Esophagus squamous epithelium (tissue), 4 donors: ENCODE data around the gene GP9.

Experiments used
- CTCF ChIP-seq, 6 experiments: fragments of 450-650 bp in 4 of 6; fragments of 200-600 bp in 2 of 6; sonication (generic) in 2 of 6; IDR thresholded peaks; one replicate each; pipeline ENCODE4 v1.5.1; 2016 to 2019; ENCODE audit warnings: antibody characterized with exemption in 6 of 6, mild to moderate bottlenecking in 4 of 6, moderate library complexity in 4 of 6
- POLR2A ChIP-seq, 4 donors: fragments of 450-650 bp; IDR thresholded peaks; one replicate each; pipeline ENCODE4 v1.6.1; 2017; ENCODE audit warnings: antibody characterized with exemption in 4 of 4, mild to moderate bottlenecking in 4 of 4, moderate library complexity in 3 of 4

GRCh38 chr3:129019266-129019665, 41.3 kb upstream of the GP9 start:
- no peak for TF ChIP-seq CTCF (IDR thresholded peaks at IDR 0.05)
- TF ChIP-seq POLR2A (IDR thresholded peaks at IDR 0.05): no peak
